GM18870 (cell line): ENCODE data around the gene KCNH1.

ENCODE experiments used
- ATAC-seq: cut with Tn5 transposase; IDR thresholded peaks from one replicate; pipeline ENCODE4 v1.9.1; 2021; ENCODE audit warnings: moderate library complexity; ENCODE audit not compliant: unreplicated experiment

Gene KCNH1

GRCh38 chr1:210932104-210932503, 201.8 kb downstream of the KCNH1 start:
- ATAC-seq = no peak

- no peak for ATAC-seq
These were observed 211.3 kb downstream of the KCNH1 start for GRCh38 chr1:210922666-210923065.

GRCh38 chr1:210920716-210921694, 212.9 kb downstream of the KCNH1 start:
- ATAC-seq = no peak

GRCh38 chr1:210920258-210920657, 213.7 kb downstream of the KCNH1 start:
- no peak for ATAC-seq

GRCh38 chr1:210918893-210919292, 215.1 kb downstream of the KCNH1 start:
- ATAC-seq = no peak

GRCh38 chr1:210917560-210918169, 216.3 kb downstream of the KCNH1 start:
- no peak for ATAC-seq

GRCh38 chr1:210916548-210916947, 217.4 kb downstream of the KCNH1 start:
- ATAC-seq = no peak

- ATAC-seq = no peak
These were observed 217.9 kb downstream of the KCNH1 start for GRCh38 chr1:210915890-210916507.

- ATAC-seq = no peak
These were observed 221.2 kb downstream of the KCNH1 start for GRCh38 chr1:210912752-210913151.

GRCh38 chr1:210910020-210910575, 223.8 kb downstream of the KCNH1 start:
- ATAC-seq = no peak

- no peak for ATAC-seq
These were observed 225.2 kb downstream of the KCNH1 start for GRCh38 chr1:210908791-210909190.

GRCh38 chr1:210908257-210908656, 225.7 kb downstream of the KCNH1 start:
- ATAC-seq = no peak

- no peak for ATAC-seq
These were observed 226.6 kb downstream of the KCNH1 start for GRCh38 chr1:210907251-210907805.

- ATAC-seq = no peak
These were observed 227.9 kb downstream of the KCNH1 start for GRCh38 chr1:210905944-210906453.

GRCh38 chr1:210905365-210905904, 228.5 kb downstream of the KCNH1 start:
- ATAC-seq = no peak

GRCh38 chr1:210901981-210902770, 231.8 kb downstream of the KCNH1 start:
- ATAC-seq = no peak

- ATAC-seq = no peak
These were observed 233.1 kb downstream of the KCNH1 start for GRCh38 chr1:210900820-210901219.

GRCh38 chr1:210900079-210900478, 233.9 kb downstream of the KCNH1 start:
- ATAC-seq = no peak

GRCh38 chr1:210899676-210900075, 234.3 kb downstream of the KCNH1 start:
- ATAC-seq = no peak

- no peak for ATAC-seq
These were observed 235.5 kb downstream of the KCNH1 start for GRCh38 chr1:210898473-210898872.
